OCI-LY7 (cell line): ENCODE results near the gene KLHDC8A.

Source experiments
- EZH2phosphoT487 ChIP-seq: fragments of 200-600 bp; sonication (generic); IDR thresholded peaks from 2 replicates; pipeline ENCODE4 v1.6.1; 2018; ENCODE audit warnings: low read depth, borderline replicate concordance, mild to moderate bottlenecking, mixed run types, antibody characterized with exemption, low read length, moderate library complexity, mixed read lengths
- TF ChIP-seq, protein P1 (sequence below): fragments of 200-600 bp; sonication (generic); conservative IDR thresholded peaks from 2 replicates; pipeline ENCODE4 v1.5.1; 2014; ENCODE audit warnings: mild to moderate bottlenecking, antibody characterized with exemption, low read length, moderate library complexity, mixed read lengths

DNA sequence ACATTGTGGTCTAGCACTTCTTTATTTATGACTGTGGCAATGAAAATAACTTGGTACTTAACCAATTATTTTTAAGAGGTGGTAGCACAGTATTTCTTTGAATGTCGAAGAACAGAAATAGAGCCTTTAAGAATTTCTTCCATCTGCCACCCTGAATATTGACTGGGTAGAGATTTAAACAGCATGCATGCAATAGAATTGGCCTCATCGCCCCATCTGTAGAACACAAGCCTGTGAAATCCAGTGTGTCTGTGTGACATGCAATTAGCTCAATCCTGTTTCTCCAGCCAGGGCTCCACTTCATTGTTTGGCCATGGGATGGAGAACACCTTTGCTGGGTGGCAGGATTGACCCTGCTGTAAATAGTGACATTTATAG is 17.1 kb upstream of the KLHDC8A start:
- TF ChIP-seq, protein P1, sequence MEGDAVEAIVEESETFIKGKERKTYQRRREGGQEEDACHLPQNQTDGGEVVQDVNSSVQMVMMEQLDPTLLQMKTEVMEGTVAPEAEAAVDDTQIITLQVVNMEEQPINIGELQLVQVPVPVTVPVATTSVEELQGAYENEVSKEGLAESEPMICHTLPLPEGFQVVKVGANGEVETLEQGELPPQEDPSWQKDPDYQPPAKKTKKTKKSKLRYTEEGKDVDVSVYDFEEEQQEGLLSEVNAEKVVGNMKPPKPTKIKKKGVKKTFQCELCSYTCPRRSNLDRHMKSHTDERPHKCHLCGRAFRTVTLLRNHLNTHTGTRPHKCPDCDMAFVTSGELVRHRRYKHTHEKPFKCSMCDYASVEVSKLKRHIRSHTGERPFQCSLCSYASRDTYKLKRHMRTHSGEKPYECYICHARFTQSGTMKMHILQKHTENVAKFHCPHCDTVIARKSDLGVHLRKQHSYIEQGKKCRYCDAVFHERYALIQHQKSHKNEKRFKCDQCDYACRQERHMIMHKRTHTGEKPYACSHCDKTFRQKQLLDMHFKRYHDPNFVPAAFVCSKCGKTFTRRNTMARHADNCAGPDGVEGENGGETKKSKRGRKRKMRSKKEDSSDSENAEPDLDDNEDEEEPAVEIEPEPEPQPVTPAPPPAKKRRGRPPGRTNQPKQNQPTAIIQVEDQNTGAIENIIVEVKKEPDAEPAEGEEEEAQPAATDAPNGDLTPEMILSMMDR: no peak
- no peak for TF ChIP-seq EZH2phosphoT487
